Mucosa of descending colon (tissue), 3 donors: ENCODE measurements around the gene PWP2. TPM values are rescaled to one million over a fixed set of nuclear protein-coding genes. Genes with fewer than 3 reads are reported as not detected.
"Not testable (repeated sequence)": the region's sequence is repeated elsewhere in the genome, so short reads cannot be mapped to it uniquely, and the experiment has no call there.

Source experiments
- ATAC-seq: fragments of 200-7000 bp; cut with Tn5 transposase; one replicate; pipeline ENCODE4 v1.9.1; 2020; ENCODE audit warnings: mild to moderate bottlenecking, moderate library complexity
- DNase-seq, 3 donors: peaks; one replicate each; pipeline ENCODE4 v3.0.0-alpha.2; 2020
- H3K36me3 ChIP-seq: fragments of 200-600 bp; one replicate; pipeline ENCODE4 v1.8.0; 2021; ENCODE audit warnings: low read depth, mild to moderate bottlenecking
- H3K4me1 ChIP-seq: fragments of 200-600 bp; one replicate; pipeline ENCODE4 v1.8.0; 2021; ENCODE audit warnings: low read depth, mild to moderate bottlenecking
- H3K4me3 ChIP-seq: fragments of 200-600 bp; one replicate; pipeline ENCODE4 v1.8.0; 2021; ENCODE audit warnings: mild to moderate bottlenecking
- H3K9me3 ChIP-seq: fragments of 200-600 bp; one replicate; pipeline ENCODE4 v1.8.0; 2021; ENCODE audit warnings: mild to moderate bottlenecking
- intact Hi-C, 2 donors: fragments of 100-400 bp; cut with DNase I in 1 of 2; cut with micrococcal nuclease in 1 of 2; formaldehyde crosslinking; loops; one replicate each; pipeline versions ENCODE4 v1.11.0 to v1.11.1; 2022; cut with DNase I, micrococcal nuclease
- long read RNA-seq, 2 donors: library from polyadenylated mRNA; unstranded; transcript quantifications; one replicate each; pipeline ENCODE4 v2.0.0, GENCODE V29; 2019 to 2021
- total RNA-seq, 3 donors: library from RNA; stranded (reverse); fragmentation: NEBNext Ultra II Directional in 2 of 3; extraction: Animal tissue kit (Norgen Biotek cat#: 25700) in 2 of 3; gene quantifications; one replicate each; pipeline versions ENCODE4 v1.2.1 to v1.2.4, GENCODE V29; 2021 to 2023
- TF ChIP-seq, protein P1 (sequence below): fragments of 200-600 bp; IDR thresholded peaks from one replicate; pipeline ENCODE4 v1.8.0; 2022; ENCODE audit warnings: antibody characterized with exemption, mild to moderate bottlenecking
- donor health status: DM: no; HTN: no; CAD: no; lungs with moderate emphysema.
- donor health status: DM: no; HTN: no; CAD: no.
- donor health status: DM: no; HTN: yes; CAD: no.

The PWP2 gene
- total RNA-seq, result 10 to 100 TPM in 1 of 3 donors, 1 to 10 TPM in 2; 3.0 to 10.4 (median 4.5) TPM
- long read RNA-seq, donor 1, result 0 reads
- long read RNA-seq, donor 2, result 0 reads

DNA sequence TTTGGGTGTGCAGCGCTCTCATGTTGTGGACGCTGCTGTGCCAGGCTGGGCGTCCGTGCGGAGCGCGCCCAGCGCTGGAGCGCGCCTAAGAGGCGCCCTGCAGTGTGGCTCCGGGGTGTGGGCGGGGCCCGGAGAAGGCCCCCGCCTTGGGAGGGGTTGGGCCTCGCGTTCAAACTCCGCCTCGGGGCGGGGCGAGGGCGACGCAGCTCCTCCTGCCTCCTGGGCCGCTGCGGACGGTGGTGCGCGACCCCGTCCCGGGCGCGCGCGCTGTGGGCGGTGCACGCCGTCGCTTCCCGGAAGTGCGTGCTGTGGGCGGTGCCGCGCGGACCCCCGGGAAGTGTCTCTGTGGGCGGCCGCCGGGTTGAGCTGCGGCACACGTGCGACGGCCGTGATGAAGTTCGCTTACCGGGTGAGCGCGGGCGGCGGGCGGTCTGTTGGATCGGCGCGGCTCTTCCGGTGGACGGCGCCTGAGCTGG lies at the start of gene PWP2:
Gene PWP2 (plus strand): TSS at position 374 of the 476 bp plus-strand sequence. CDS start 18 bp downstream, at position 392.
- DNase-seq, result peak; percentile 25 to 57 (median 40)
- intact Hi-C loops, H3K9me3 ChIP-seq, H3K4me3 ChIP-seq, H3K36me3 ChIP-seq, H3K4me1 ChIP-seq: not testable (repeated sequence)
- ATAC-seq, result peak; percentile 97

- H3K36me3 ChIP-seq, result no peaks in the 10 kb centered on the region
- no peaks in the 10 kb centered on the region for H3K4me1 ChIP-seq
- no peak for DNase-seq
- no peaks in the 10 kb centered on the region for H3K9me3 ChIP-seq
- peak; percentile 43 for ATAC-seq
- TF ChIP-seq, protein P1, sequence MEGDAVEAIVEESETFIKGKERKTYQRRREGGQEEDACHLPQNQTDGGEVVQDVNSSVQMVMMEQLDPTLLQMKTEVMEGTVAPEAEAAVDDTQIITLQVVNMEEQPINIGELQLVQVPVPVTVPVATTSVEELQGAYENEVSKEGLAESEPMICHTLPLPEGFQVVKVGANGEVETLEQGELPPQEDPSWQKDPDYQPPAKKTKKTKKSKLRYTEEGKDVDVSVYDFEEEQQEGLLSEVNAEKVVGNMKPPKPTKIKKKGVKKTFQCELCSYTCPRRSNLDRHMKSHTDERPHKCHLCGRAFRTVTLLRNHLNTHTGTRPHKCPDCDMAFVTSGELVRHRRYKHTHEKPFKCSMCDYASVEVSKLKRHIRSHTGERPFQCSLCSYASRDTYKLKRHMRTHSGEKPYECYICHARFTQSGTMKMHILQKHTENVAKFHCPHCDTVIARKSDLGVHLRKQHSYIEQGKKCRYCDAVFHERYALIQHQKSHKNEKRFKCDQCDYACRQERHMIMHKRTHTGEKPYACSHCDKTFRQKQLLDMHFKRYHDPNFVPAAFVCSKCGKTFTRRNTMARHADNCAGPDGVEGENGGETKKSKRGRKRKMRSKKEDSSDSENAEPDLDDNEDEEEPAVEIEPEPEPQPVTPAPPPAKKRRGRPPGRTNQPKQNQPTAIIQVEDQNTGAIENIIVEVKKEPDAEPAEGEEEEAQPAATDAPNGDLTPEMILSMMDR, result no peak
- H3K4me3 ChIP-seq, result no peak overlapping the region
- intact Hi-C loops, result no loop called here
Observed at GRCh38 chr21:44057960-44058651, 49.1 kb upstream of the PWP2 start.

DNA sequence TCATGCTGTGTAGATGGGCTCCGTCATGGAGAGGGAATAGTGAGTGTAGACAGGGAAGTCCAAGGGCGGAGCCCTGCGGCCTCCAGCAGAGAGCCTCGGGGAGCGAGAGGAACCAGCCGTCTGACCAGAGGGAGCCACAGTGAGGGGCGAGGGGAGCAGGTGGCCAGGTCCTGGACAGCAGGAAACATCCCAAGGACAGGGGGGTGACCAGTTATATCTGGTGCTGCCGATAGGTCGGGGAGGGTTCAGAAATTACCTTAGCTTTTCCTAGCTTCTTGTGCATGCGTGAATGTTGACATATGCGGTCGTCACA lies 48.6 kb upstream of the PWP2 start:
- H3K36me3 ChIP-seq, result no peaks in the 10 kb centered on the region
- TF ChIP-seq, protein P1, result no peak
- H3K4me1 ChIP-seq, result no peaks in the 10 kb centered on the region
- intact Hi-C loops, result no loop called here
- DNase-seq (no peak), ATAC-seq (no peak)
- H3K4me3 ChIP-seq, result no peak overlapping the region
- H3K9me3 ChIP-seq, result no peaks in the 10 kb centered on the region

GRCh38 chr21:44058981-44059380 lies 48.2 kb upstream of the PWP2 start:
- TF ChIP-seq, protein P1, result no peak
- Histone ChIP-seq H3K4me3 (no peak overlapping the region), H3K36me3 (no peaks in the 10 kb centered on the region), H3K4me1 (no peaks in the 10 kb centered on the region), H3K9me3 (no peaks in the 10 kb centered on the region)
- no peak for ATAC-seq
- intact Hi-C loops, result no loop called here
- no peak for DNase-seq

DNA sequence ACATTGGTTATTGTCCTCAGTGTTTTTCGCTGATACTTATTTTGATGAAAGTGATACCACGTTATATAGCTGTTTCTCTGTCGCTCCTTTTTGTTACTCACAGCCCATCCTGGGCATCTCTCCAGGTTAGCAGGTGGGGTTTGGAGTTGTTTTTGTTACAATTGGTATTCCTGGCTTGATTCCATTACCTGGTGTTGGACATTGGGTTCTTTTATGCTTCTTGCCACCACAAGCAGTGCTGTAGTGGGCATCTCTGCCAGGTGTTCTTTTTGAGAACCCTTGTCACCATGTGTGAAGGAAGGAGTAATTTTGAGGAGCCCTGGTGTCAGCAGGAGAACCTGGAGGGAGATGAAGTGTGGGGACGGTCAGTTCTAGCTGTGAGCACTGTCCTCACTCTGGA lies 47.5 kb upstream of the PWP2 start:
- DNase-seq, result no peak
- no peaks in the 10 kb centered on the region for H3K4me1 ChIP-seq
- H3K4me3 ChIP-seq, result no peak overlapping the region
- intact Hi-C loops, result no loop called here
- TF ChIP-seq, protein P1, result no peak
- no peaks in the 10 kb centered on the region for H3K9me3 ChIP-seq
- no peaks in the 10 kb centered on the region for H3K36me3 ChIP-seq
- ATAC-seq, result no peak

- TF ChIP-seq, protein P1, result no peak
- intact Hi-C loops, result no loop called here
- no peak for ATAC-seq
- H3K4me1 ChIP-seq, result no peaks in the 10 kb centered on the region
- no peaks in the 10 kb centered on the region for H3K36me3 ChIP-seq
- H3K9me3 ChIP-seq, result no peaks in the 10 kb centered on the region
- no peak overlapping the region for H3K4me3 ChIP-seq
- no peak for DNase-seq
Observed at GRCh38 chr21:44062380-44062779, 44.8 kb upstream of the PWP2 start.
